ENCODE measurements around the gene PJA1. TPM values are rescaled to one million over a fixed set of nuclear protein-coding genes. Genes with fewer than 3 reads are reported as not detected.
A peak's percentile ranks its signal among the peaks of the same experiment; 100 is the strongest.

PJA1 gene
- total and polyA plus RNA-seq, 4 experiments from 2014 or later: 23.9 to 44.1 (median 32.2) TPM

DNA sequence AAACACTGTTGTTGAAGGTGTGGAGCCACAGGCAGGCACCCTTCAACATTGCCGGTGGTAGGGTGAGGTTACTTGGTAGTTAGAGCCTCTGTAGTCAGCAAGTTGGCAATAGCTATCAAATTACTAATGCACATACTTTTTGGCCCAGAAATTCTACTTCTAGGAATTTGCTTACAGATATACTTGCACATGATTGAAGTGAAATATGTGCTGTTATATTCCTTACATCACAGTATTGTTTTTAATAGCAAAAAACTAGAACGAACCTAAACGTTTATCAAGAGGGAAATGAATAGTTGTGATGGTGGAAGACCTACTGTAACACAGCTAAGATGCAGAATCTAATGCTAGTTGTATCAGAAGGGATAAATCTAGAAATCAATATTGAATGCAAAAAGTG is 7.7 kb upstream of the PJA1 start:
- no peak overlapping the region for H3K27ac ChIP-seq (ENCODE audit: low read depth, low read length)
- H3K9me3 ChIP-seq (ENCODE audit: control insufficient read depth in 1 of 2, low read length in 2 of 2): no peaks in the 10 kb centered on the region
- Mint-ChIP-seq H3K9me3 (peaks cover 0 to 11% (median 6%) of the 10 kb centered on the region in 8 donors), H3K36me3 (no peaks in the 10 kb centered on the region), H3K27me3 (peaks cover 0 to 2% of the 10 kb centered on the region in 2 donors), H3K4me1 (no peaks in the 10 kb centered on the region), H3K4me3 (no peak overlapping the region), H3K27ac (no peak overlapping the region)
- no peak overlapping the region for H3K4me3 ChIP-seq (ENCODE audit: low read length in 2 of 2)
- H3K36me3 ChIP-seq (ENCODE audit: insufficient read depth, low read length): no peaks in the 10 kb centered on the region
- H3K27me3 ChIP-seq (ENCODE audit: insufficient read depth, low read length): no peaks in the 10 kb centered on the region
- ChIA-PET CTCF (ENCODE audit: partially characterized antibody) (no interaction called here), POLR2A (ENCODE audit: partially characterized antibody) (no interaction called here)
- intact Hi-C loops (cut with micrococcal nuclease): no loop called here
- no peak for DNase-seq
- no peaks in the 10 kb centered on the region for H3K4me1 ChIP-seq (ENCODE audit: insufficient read depth, low read length)

DNA sequence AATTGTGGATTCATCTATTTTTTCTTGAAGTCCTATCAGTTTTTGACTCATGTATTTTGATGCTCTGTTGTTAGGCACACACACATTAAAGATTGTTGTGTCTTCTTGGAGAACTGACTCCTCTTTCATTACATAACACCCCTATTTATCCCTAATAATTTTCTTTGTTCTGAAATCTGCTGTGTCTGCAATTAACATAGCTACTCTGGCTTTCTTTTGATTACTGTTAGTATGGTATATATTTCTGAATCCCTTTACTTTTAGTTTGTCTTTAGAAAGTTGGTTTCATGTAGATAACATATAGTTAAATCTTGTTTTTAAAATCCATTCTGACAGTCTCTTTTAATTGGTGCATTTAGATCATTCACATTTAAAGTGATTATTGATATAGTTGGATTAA is 5.1 kb upstream of the PJA1 start:
- no peak overlapping the region for H3K4me3 Mint-ChIP-seq
- H3K9me3 Mint-ChIP-seq: peaks cover 0 to 6% (median 0%) of the 10 kb centered on the region in 8 donors
- H3K27ac Mint-ChIP-seq: no peak overlapping the region
- intact Hi-C loops (cut with micrococcal nuclease): no loop called here
- no peak for DNase-seq
- H3K4me1 Mint-ChIP-seq: peaks cover 0 to 3% (median 0%) of the 10 kb centered on the region in 4 donors
- Histone ChIP-seq H3K9me3 (ENCODE audit: control insufficient read depth in 1 of 2, low read length in 2 of 2) (no peaks in the 10 kb centered on the region), H3K4me3 (ENCODE audit: low read length in 2 of 2) (no peak overlapping the region), H3K27me3 (ENCODE audit: insufficient read depth, low read length) (no peaks in the 10 kb centered on the region), H3K36me3 (ENCODE audit: insufficient read depth, low read length) (no peaks in the 10 kb centered on the region), H3K27ac (ENCODE audit: low read depth, low read length) (no peak overlapping the region), H3K4me1 (ENCODE audit: insufficient read depth, low read length) (peaks cover 5% of the 10 kb centered on the region)
- CTCF ChIA-PET (ENCODE audit: partially characterized antibody): no interaction called here
- POLR2A ChIA-PET (ENCODE audit: partially characterized antibody): no interaction called here
- H3K27me3 Mint-ChIP-seq: peaks cover 0 to 2% of the 10 kb centered on the region in 2 donors
- H3K36me3 Mint-ChIP-seq: peaks cover 0 to under 1% of the 10 kb centered on the region in 2 donors

DNA sequence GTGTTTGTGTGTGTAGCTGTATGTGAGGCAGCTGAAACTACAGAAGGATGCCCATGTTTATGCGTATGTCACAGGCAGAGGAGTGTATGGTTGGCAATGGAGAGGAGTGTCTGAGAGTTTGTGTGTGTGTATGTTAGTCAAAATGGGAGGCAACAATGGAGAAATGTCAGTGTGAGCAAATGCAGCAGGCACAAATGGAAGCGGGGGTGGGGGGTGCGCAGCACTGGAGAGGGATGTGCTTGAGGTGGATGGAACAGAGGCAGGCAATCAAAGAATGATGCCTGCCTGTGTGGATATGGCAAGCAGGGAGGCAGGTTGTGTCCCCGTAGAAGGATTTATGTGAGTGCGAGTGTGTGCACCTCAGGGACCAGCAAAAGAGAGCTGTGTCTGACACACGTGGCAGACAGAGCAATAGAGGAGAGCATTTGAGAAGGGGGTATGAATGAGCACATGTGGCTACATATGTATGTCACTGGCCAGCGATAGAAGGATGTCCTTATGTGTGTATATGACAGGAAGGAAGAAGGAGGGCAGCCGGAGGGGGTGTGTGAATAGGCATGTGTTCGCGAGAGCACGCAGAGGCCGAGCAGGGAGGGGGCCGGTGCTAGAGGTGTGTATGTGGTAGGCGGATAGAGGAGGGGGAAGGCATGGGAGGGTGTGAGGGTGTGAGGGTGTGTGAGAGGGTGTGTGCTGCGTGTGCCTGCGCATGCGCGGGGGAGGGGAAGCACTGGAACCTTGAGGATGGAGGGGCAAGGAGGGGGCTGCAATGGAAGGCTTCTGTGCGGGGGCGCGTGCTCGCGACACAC is 1.1 kb downstream of the PJA1 start:
- Mint-ChIP-seq H3K27me3 (no peaks in the 10 kb centered on the region), H3K4me1 (peaks cover 21 to 40% (median 29%) of the 10 kb centered on the region in 4 donors), H3K27ac (peak overlapping the region; percentile 56 to 91 (median 91)), H3K9me3 (peaks cover 0 to 2% (median 0%) of the 10 kb centered on the region in 8 donors), H3K4me3 (peak overlapping the region; percentile 74 to 91 (median 88)), H3K36me3 (peaks cover 0 to 20% of the 10 kb centered on the region in 2 donors)
- peak overlapping the region; percentile 64 for H3K27ac ChIP-seq (ENCODE audit: low read depth, low read length)
- H3K9me3 ChIP-seq (ENCODE audit: control insufficient read depth in 1 of 2, low read length in 2 of 2): no peaks in the 10 kb centered on the region
- H3K4me3 ChIP-seq (ENCODE audit: low read length in 2 of 2): peak overlapping the region in 1 of 2 donors; percentile 60
- peak; percentile 58 to 82 (median 63) for DNase-seq
- no peaks in the 10 kb centered on the region for H3K27me3 ChIP-seq (ENCODE audit: insufficient read depth, low read length)
- CTCF ChIA-PET (ENCODE audit: partially characterized antibody): interaction anchor here (3.2 kb wide), 1 partner anchor 336 kb away, joined by 16 read pairs; the partner anchor contains the start of gene EFNB1
- peaks cover 28% of the 10 kb centered on the region for H3K4me1 ChIP-seq (ENCODE audit: insufficient read depth, low read length)
- POLR2A ChIA-PET (ENCODE audit: partially characterized antibody): no interaction called here
- no peaks in the 10 kb centered on the region for H3K36me3 ChIP-seq (ENCODE audit: insufficient read depth, low read length)
- intact Hi-C loops (cut with micrococcal nuclease): loop anchor here (1.0 to 10.0 kb wide), 2 partner anchors 336 to 971 kb away; partner anchors contain the start of gene IGBP1

DNA sequence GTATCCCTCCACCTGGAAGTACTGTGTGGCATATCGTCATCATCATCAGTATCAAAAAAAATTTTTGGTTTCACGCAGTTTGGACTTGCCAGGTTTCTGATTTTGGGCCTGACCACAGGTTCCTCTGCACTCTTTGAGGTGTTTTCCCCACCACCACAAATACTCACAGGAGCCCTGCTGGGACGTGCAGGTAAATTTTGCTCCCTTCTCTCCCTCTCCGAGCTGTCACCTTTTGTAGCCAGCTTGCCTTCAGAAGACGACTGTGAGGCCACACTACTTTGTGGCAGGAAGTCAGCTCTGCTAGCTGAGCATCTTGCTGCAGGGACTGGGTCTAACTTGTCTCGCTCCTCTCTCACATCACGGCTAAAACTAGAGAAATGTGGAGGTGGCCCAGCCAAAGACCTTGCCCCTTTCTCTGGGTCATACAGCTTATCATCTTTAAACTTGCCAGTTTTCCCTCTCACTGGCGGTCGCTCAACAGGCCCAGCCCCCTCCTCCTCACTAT is 2.8 kb downstream of the PJA1 start:
- ChIA-PET CTCF (ENCODE audit: partially characterized antibody) (interaction anchor here (1.0 kb wide), 1 partner anchor 335 kb away, joined by 3 read pairs; no protein-coding TSS in a partner anchor), POLR2A (ENCODE audit: partially characterized antibody) (no interaction called here)
- Mint-ChIP-seq H3K27ac (peak overlapping the region in 6 of 7 donors; percentile 56 to 91 (median 79)), H3K4me1 (peaks cover 21 to 40% (median 30%) of the 10 kb centered on the region in 4 donors), H3K27me3 (no peaks in the 10 kb centered on the region), H3K9me3 (no peaks in the 10 kb centered on the region), H3K4me3 (peak overlapping the region in 5 of 8 donors; percentile 13 to 89 (median 49)), H3K36me3 (peaks cover 0 to 20% of the 10 kb centered on the region in 2 donors)
- Histone ChIP-seq H3K36me3 (ENCODE audit: insufficient read depth, low read length) (no peaks in the 10 kb centered on the region), H3K4me1 (ENCODE audit: insufficient read depth, low read length) (peaks cover 28% of the 10 kb centered on the region), H3K4me3 (ENCODE audit: low read length in 2 of 2) (no peak overlapping the region), H3K27me3 (ENCODE audit: insufficient read depth, low read length) (no peaks in the 10 kb centered on the region), H3K27ac (ENCODE audit: low read depth, low read length) (peak overlapping the region; percentile 21), H3K9me3 (ENCODE audit: control insufficient read depth in 1 of 2, low read length in 2 of 2) (no peaks in the 10 kb centered on the region)
- DNase-seq: peak in 1 of 5 donors; percentile 44
- intact Hi-C loops (cut with micrococcal nuclease): loop anchor here (10.0 kb wide), 1 partner anchor 972 kb away; the partner anchor contains the start of gene IGBP1

DNA sequence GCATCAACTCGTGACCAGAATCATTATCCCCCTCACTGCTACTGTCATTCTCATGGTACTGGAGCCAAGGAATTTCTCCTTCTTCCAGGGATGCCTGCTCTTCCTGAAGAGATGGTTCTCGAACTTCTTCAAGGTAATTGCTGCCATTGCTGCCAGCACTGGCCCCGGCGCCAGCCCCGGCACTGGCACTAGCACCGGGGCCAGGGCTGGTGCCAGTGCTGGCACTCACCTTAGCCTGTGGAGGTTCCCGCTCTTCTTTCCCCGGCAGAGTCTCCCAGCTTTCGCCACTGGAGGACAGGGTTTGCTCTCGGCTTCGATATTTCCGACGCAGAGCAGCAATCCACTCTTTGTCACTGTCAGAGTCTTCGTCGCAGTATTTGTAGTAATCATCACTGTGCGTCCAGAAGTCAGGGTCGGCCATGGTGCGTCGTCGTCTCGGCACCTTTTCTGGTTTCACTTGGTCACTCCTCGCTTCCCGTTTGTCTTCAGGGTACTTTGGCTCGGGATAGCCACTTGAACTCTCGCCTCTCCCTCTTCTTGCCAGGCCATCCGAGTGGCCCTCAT is 3.4 kb downstream of the PJA1 start:
- H3K36me3 Mint-ChIP-seq: peaks cover 0 to 20% of the 10 kb centered on the region in 2 donors
- DNase-seq: no peak
- ChIA-PET CTCF (ENCODE audit: partially characterized antibody) (interaction anchor here (1.0 kb wide), 1 partner anchor 334 kb away, joined by 3 read pairs; no protein-coding TSS in a partner anchor), POLR2A (ENCODE audit: partially characterized antibody) (no interaction called here)
- H3K27ac ChIP-seq (ENCODE audit: low read depth, low read length): peak overlapping the region; percentile 21
- no peaks in the 10 kb centered on the region for H3K27me3 Mint-ChIP-seq
- H3K9me3 ChIP-seq (ENCODE audit: control insufficient read depth in 1 of 2, low read length in 2 of 2): no peaks in the 10 kb centered on the region
- peak overlapping the region; percentile 17 to 91 (median 57) for H3K27ac Mint-ChIP-seq
- peaks cover 21 to 40% (median 30%) of the 10 kb centered on the region in 4 donors for H3K4me1 Mint-ChIP-seq
- peak overlapping the region in 1 of 8 donors; percentile 49 for H3K4me3 Mint-ChIP-seq
- intact Hi-C loops (cut with micrococcal nuclease): loop anchor here (10.0 kb wide), 1 partner anchor 973 kb away; the partner anchor contains the start of gene IGBP1
- H3K4me3 ChIP-seq (ENCODE audit: low read length in 2 of 2): no peak overlapping the region
- no peaks in the 10 kb centered on the region for H3K36me3 ChIP-seq (ENCODE audit: insufficient read depth, low read length)
- H3K4me1 ChIP-seq (ENCODE audit: insufficient read depth, low read length): peaks cover 28% of the 10 kb centered on the region
- no peaks in the 10 kb centered on the region for H3K27me3 ChIP-seq (ENCODE audit: insufficient read depth, low read length)
- H3K9me3 Mint-ChIP-seq: no peaks in the 10 kb centered on the region

DNA sequence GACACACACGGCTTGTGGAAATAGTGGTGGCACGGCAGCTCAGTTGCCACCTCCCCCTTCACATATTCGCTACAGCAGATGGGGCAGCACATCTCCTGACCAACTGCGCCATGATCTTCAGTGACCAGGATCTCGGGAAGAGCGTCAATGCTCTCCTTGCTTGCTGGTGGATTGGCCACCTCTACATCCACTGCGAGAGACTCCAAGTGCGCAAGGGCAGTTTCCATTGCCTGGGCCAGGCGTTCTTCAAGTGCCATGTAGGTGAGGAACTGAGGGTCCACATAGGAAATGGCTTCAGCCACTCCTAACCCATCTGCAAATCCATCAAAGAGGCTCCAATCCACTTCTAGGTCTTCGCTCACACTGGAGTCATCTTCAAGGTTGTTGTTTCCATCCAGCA is 3.9 kb downstream of the PJA1 start:
- H3K4me3 Mint-ChIP-seq: no peak overlapping the region
- no peaks in the 10 kb centered on the region for H3K27me3 ChIP-seq (ENCODE audit: insufficient read depth, low read length)
- no peaks in the 10 kb centered on the region for H3K9me3 ChIP-seq (ENCODE audit: control insufficient read depth in 1 of 2, low read length in 2 of 2)
- peaks cover 21 to 40% (median 30%) of the 10 kb centered on the region in 4 donors for H3K4me1 Mint-ChIP-seq
- no peak overlapping the region for H3K4me3 ChIP-seq (ENCODE audit: low read length in 2 of 2)
- intact Hi-C loops (cut with micrococcal nuclease): loop anchor here (10.0 kb wide), 1 partner anchor 973 kb away; the partner anchor contains the start of gene IGBP1
- H3K9me3 Mint-ChIP-seq: no peaks in the 10 kb centered on the region
- CTCF ChIA-PET (ENCODE audit: partially characterized antibody): no interaction called here
- peak overlapping the region in 1 of 7 donors; percentile 17 for H3K27ac Mint-ChIP-seq
- no peaks in the 10 kb centered on the region for H3K36me3 ChIP-seq (ENCODE audit: insufficient read depth, low read length)
- H3K27ac ChIP-seq (ENCODE audit: low read depth, low read length): no peak overlapping the region
- no peaks in the 10 kb centered on the region for H3K27me3 Mint-ChIP-seq
- no peak for DNase-seq
- POLR2A ChIA-PET (ENCODE audit: partially characterized antibody): no interaction called here
- H3K4me1 ChIP-seq (ENCODE audit: insufficient read depth, low read length): peaks cover 28% of the 10 kb centered on the region
- H3K36me3 Mint-ChIP-seq: peaks cover 0 to 20% of the 10 kb centered on the region in 2 donors
